Mesothelial cell of epicardium (in vitro differentiated cells): ENCODE results near the gene CAMTA1. TPM values are rescaled to one million over a fixed set of nuclear protein-coding genes. Genes with fewer than 3 reads are reported as not detected.
A peak's percentile ranks its signal among the peaks of the same experiment; 100 is the strongest.

ENCODE experiments used
- DNase-seq, 2 experiments: peaks; one replicate each; pipeline ENCODE4 v3.0.0; 2021; ENCODE audit warnings: low spot score in 2 of 2; ENCODE audit not compliant: unreplicated experiment in 2 of 2
- H3K27ac Mint-ChIP-seq: 2 replicates; pipeline ENCODE4 v1.8.0; 2021; ENCODE audit warnings: mixed read lengths
- H3K27me3 Mint-ChIP-seq: 2 replicates; pipeline ENCODE4 v1.8.0; 2021; ENCODE audit warnings: low read depth, mixed read lengths
- H3K36me3 Mint-ChIP-seq: 2 replicates; pipeline ENCODE4 v1.8.0; 2021; ENCODE audit warnings: mixed read lengths
- H3K4me1 Mint-ChIP-seq: 2 replicates; pipeline ENCODE4 v1.8.0; 2021; ENCODE audit warnings: mixed read lengths
- H3K4me3 Mint-ChIP-seq: 2 replicates; pipeline ENCODE4 v1.8.0; 2021; ENCODE audit warnings: mild to moderate bottlenecking, moderate library complexity, mixed read lengths
- H3K9me3 Mint-ChIP-seq: 2 replicates; pipeline ENCODE4 v1.8.0; 2021; ENCODE audit warnings: mixed read lengths
- CTCF ChIP-seq: fragments of 200-600 bp; sonication (generic); IDR thresholded peaks from one replicate; pipeline ENCODE4 v1.5.0; 2021; ENCODE audit warnings: antibody characterized with exemption; ENCODE audit not compliant: unreplicated experiment
- total RNA-seq: library from RNA; stranded (reverse); gene quantifications from 3 replicates; pipeline ENCODE4 v1.2.1, GENCODE V29; 2021

Gene CAMTA1
- total RNA-seq, 1 donor from 2014 or later: 70.4 TPM

GRCh38 chr1:6761196-6761737 is 24.0 kb upstream of the CAMTA1 start:
- Mint-ChIP-seq H3K4me3 (no peak overlapping the region), H3K9me3 (no peaks in the 10 kb centered on the region), H3K27ac (no peak overlapping the region), H3K36me3 (no peaks in the 10 kb centered on the region), H3K27me3 (peaks cover 26% of the 10 kb centered on the region), H3K4me1 (no peaks in the 10 kb centered on the region)
- no peak for TF ChIP-seq CTCF
- no peak for DNase-seq

- TF ChIP-seq CTCF: no peak
- DNase-seq: no peak
- Mint-ChIP-seq H3K4me1 (no peaks in the 10 kb centered on the region), H3K36me3 (no peaks in the 10 kb centered on the region), H3K27ac (no peak overlapping the region), H3K4me3 (no peak overlapping the region), H3K9me3 (no peaks in the 10 kb centered on the region), H3K27me3 (peaks cover 21% of the 10 kb centered on the region)
Measured at GRCh38 chr1:6762060-6762459, 23.2 kb upstream of the CAMTA1 start.

- H3K4me3 Mint-ChIP-seq: no peak overlapping the region
- peaks cover 6% of the 10 kb centered on the region for H3K9me3 Mint-ChIP-seq
- H3K36me3 Mint-ChIP-seq: no peaks in the 10 kb centered on the region
- no peak for TF ChIP-seq CTCF
- peaks cover 11% of the 10 kb centered on the region for H3K4me1 Mint-ChIP-seq
- DNase-seq: peak in 1 of 2 experiments; percentile 41
- H3K27ac Mint-ChIP-seq: no peak overlapping the region
- H3K27me3 Mint-ChIP-seq: peaks cover 14% of the 10 kb centered on the region
Measured at GRCh38 chr1:6770751-6771440, 14.4 kb upstream of the CAMTA1 start.

GRCh38 chr1:6771441-6771769 is 13.8 kb upstream of the CAMTA1 start:
- Mint-ChIP-seq H3K4me3 (no peak overlapping the region), H3K27me3 (peaks cover 11% of the 10 kb centered on the region), H3K4me1 (peaks cover 11% of the 10 kb centered on the region), H3K27ac (no peak overlapping the region), H3K9me3 (peaks cover 9% of the 10 kb centered on the region), H3K36me3 (no peaks in the 10 kb centered on the region)
- no peak for TF ChIP-seq CTCF
- DNase-seq: no peak

- Mint-ChIP-seq H3K4me1 (peaks cover 11% of the 10 kb centered on the region), H3K27ac (no peak overlapping the region), H3K36me3 (no peaks in the 10 kb centered on the region), H3K27me3 (peaks cover 11% of the 10 kb centered on the region), H3K4me3 (no peak overlapping the region), H3K9me3 (peaks cover 15% of the 10 kb centered on the region)
- no peak for TF ChIP-seq CTCF
- no peak for DNase-seq
Measured at GRCh38 chr1:6774381-6774780, 10.9 kb upstream of the CAMTA1 start.
